WTC11 (cell line): ENCODE measurements around the gene NFAT5. TPM values are rescaled to one million over a fixed set of nuclear protein-coding genes. Genes with fewer than 3 reads are reported as not detected.

Experiments used
- ATAC-seq: fragments of 200-7000 bp; cut with Tn5 transposase; 2 replicates; pipeline ENCODE4 v1.10.0; 2021; ENCODE audit warnings: mild to moderate bottlenecking, moderate library complexity
- CTCF ChIA-PET: fragments of 300-600 bp; sonication (Branson Sonifier 250); formaldehyde crosslinking; loops from one replicate; lab custom pipeline; 2021; ENCODE audit warnings: antibody characterized with exemption; lab: Charles Lee
- POLR2A ChIA-PET: fragments of 350-600 bp; sonication (Branson Sonifier 250); formaldehyde crosslinking; loops from one replicate; lab custom pipeline; 2021; ENCODE audit warnings: antibody characterized with exemption; lab: Charles Lee
- DNase-seq: peaks from one replicate; pipeline ENCODE4 v3.0.0; 2021; ENCODE audit warnings: low spot score
- H3K27ac Mint-ChIP-seq: 2 replicates; pipeline ENCODE4 v1.8.0; 2021; ENCODE audit warnings: mixed read lengths
- H3K27me3 Mint-ChIP-seq: 2 replicates; pipeline ENCODE4 v1.8.0; 2021; ENCODE audit warnings: low read depth, mild to moderate bottlenecking, moderate library complexity, mixed read lengths
- H3K36me3 Mint-ChIP-seq: 2 replicates; pipeline ENCODE4 v1.8.0; 2021; ENCODE audit warnings: mixed read lengths
- H3K4me1 Mint-ChIP-seq: 2 replicates; pipeline ENCODE4 v1.8.0; 2022; ENCODE audit warnings: mixed read lengths
- H3K4me3 Mint-ChIP-seq: 2 replicates; pipeline ENCODE4 v1.8.0; 2021; ENCODE audit warnings: mild to moderate bottlenecking, moderate library complexity, mixed read lengths
- H3K9me3 Mint-ChIP-seq: 2 replicates; pipeline ENCODE4 v1.8.0; 2021; ENCODE audit warnings: mixed read lengths
- ARID4B ChIP-seq: sonication (generic); formaldehyde crosslinking; IDR thresholded peaks from 2 replicates; pipeline ENCODE4 v1.8.0; 2023; ENCODE audit warnings: missing genetic modification reagents, mild to moderate bottlenecking, borderline replicate concordance
- ATF2 ChIP-seq: sonication (generic); formaldehyde crosslinking; IDR thresholded peaks from 2 replicates; pipeline ENCODE4 v1.8.1; 2022; ENCODE audit warnings: low read depth, missing genetic modification reagents, borderline replicate concordance
- FOXK1 ChIP-seq: sonication (generic); formaldehyde crosslinking; IDR thresholded peaks from 2 replicates; pipeline ENCODE4 v1.8.0; 2022; ENCODE audit warnings: mild to moderate bottlenecking, moderate library complexity, missing genetic modification reagents
- GTF2I ChIP-seq: fragments of 250-450 bp; sonication (Bioruptor Pico); conservative IDR thresholded peaks from 2 replicates; pipeline ENCODE4 v1.4.0; 2021; ENCODE audit warnings: mild to moderate bottlenecking
- JUN ChIP-seq: sonication (generic); formaldehyde crosslinking; IDR thresholded peaks from 2 replicates; pipeline ENCODE4 v1.8.0; 2023; ENCODE audit warnings: mild to moderate bottlenecking, missing genetic modification reagents
- PRRX2 ChIP-seq: fragments of 250-450 bp; sonication (Bioruptor Pico); IDR thresholded peaks from 2 replicates; pipeline ENCODE4 v1.8.0; 2021; ENCODE audit warnings: mild to moderate bottlenecking
- STAT6 ChIP-seq: sonication (generic); formaldehyde crosslinking; conservative IDR thresholded peaks from 2 replicates; pipeline ENCODE4 v1.8.1; 2023; ENCODE audit warnings: mild to moderate bottlenecking, low read depth, missing genetic modification reagents, moderate library complexity
- TCF7 ChIP-seq: sonication (generic); formaldehyde crosslinking; IDR thresholded peaks from 2 replicates; pipeline ENCODE4 v1.8.0; 2022; ENCODE audit warnings: mild to moderate bottlenecking, low read depth, missing genetic modification reagents, moderate library complexity
- ZNF317 ChIP-seq: sonication (generic); formaldehyde crosslinking; IDR thresholded peaks from 2 replicates; pipeline ENCODE4 v1.8.1; 2023; ENCODE audit warnings: low read depth, mild to moderate bottlenecking, moderate library complexity, missing genetic modification reagents, borderline replicate concordance
- total RNA-seq: library from RNA; stranded (reverse); gene quantifications from 3 replicates; pipeline ENCODE4 v1.2.3, GENCODE V29; 2021
- TF ChIP-seq, protein P1 (sequence below): fragments of 250-450 bp; sonication (Bioruptor Pico); IDR thresholded peaks from 2 replicates; pipeline ENCODE4 v2.1.2; 2022; ENCODE audit warnings: mild to moderate bottlenecking, moderate library complexity
- TF ChIP-seq, protein P2 (sequence below): sonication (generic); formaldehyde crosslinking; IDR thresholded peaks from 2 replicates; pipeline ENCODE4 v1.8.1; 2022; ENCODE audit warnings: mild to moderate bottlenecking, moderate library complexity, missing genetic modification reagents
- TF ChIP-seq, protein P3 (sequence below): sonication (generic); formaldehyde crosslinking; IDR thresholded peaks from 2 replicates; pipeline ENCODE4 v1.8.1; 2023; ENCODE audit warnings: mild to moderate bottlenecking, moderate library complexity, missing genetic modification reagents
- TF ChIP-seq, protein P4 (sequence below): sonication (generic); formaldehyde crosslinking; IDR thresholded peaks from 2 replicates; pipeline ENCODE4 v1.8.1; 2022; ENCODE audit warnings: missing genetic modification reagents, borderline replicate concordance
- TF ChIP-seq, protein P5 (sequence below): sonication (generic); formaldehyde crosslinking; IDR thresholded peaks from 2 replicates; pipeline ENCODE4 v1.8.1; 2023; ENCODE audit warnings: mild to moderate bottlenecking, missing genetic modification reagents

The NFAT5 gene
- total RNA-seq, 1 experiment from 2014 or later, result 23.2 TPM

GRCh38 chr16:69691980-69692911, 126.5 kb downstream of the NFAT5 start:
- POLR2A ChIA-PET, result no interaction called here

GRCh38 chr16:69693916-69694315, 128.2 kb downstream of the NFAT5 start:
- ATAC-seq (no peak), DNase-seq (no peak)
- CTCF ChIA-PET, result no interaction called here
- Mint-ChIP-seq H3K36me3 (peaks cover 43% of the 10 kb centered on the region), H3K27ac (0 out of 2 replicates have a peak overlapping the region, but pooled peaks have one; percentile 19), H3K9me3 (no peaks in the 10 kb centered on the region), H3K4me3 (no peak overlapping the region), H3K27me3 (no peaks in the 10 kb centered on the region), H3K4me1 (peaks cover 4% of the 10 kb centered on the region; the same call in 1 of the 2 replicates)
- POLR2A ChIA-PET, result no interaction called here
- TF ChIP-seq TCF7 (CRISPR knock-in tag) (no peak), PRRX2 (no peak), FOXK1 (CRISPR knock-in tag) (no peak), JUN (CRISPR knock-in tag) (no peak), ATF2 (CRISPR knock-in tag) (no peak), STAT6 (no peak), ARID4B (CRISPR knock-in tag) (no peak), GTF2I (CRISPR knock-in tag) (no peak)
- TF ChIP-seq, protein P1, sequence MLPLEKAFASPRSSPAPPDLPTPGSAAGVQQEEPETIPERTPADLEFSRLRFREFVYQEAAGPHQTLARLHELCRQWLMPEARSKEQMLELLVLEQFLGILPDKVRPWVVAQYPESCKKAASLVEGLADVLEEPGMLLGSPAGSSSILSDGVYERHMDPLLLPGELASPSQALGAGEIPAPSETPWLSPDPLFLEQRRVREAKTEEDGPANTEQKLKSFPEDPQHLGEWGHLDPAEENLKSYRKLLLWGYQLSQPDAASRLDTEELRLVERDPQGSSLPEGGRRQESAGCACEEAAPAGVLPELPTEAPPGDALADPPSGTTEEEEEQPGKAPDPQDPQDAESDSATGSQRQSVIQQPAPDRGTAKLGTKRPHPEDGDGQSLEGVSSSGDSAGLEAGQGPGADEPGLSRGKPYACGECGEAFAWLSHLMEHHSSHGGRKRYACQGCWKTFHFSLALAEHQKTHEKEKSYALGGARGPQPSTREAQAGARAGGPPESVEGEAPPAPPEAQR, result no peak
- TF ChIP-seq, protein P2, sequence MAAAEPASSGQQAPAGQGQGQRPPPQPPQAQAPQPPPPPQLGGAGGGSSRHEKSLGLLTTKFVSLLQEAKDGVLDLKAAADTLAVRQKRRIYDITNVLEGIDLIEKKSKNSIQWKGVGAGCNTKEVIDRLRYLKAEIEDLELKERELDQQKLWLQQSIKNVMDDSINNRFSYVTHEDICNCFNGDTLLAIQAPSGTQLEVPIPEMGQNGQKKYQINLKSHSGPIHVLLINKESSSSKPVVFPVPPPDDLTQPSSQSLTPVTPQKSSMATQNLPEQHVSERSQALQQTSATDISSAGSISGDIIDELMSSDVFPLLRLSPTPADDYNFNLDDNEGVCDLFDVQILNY, result no peak
- TF ChIP-seq, protein P3, sequence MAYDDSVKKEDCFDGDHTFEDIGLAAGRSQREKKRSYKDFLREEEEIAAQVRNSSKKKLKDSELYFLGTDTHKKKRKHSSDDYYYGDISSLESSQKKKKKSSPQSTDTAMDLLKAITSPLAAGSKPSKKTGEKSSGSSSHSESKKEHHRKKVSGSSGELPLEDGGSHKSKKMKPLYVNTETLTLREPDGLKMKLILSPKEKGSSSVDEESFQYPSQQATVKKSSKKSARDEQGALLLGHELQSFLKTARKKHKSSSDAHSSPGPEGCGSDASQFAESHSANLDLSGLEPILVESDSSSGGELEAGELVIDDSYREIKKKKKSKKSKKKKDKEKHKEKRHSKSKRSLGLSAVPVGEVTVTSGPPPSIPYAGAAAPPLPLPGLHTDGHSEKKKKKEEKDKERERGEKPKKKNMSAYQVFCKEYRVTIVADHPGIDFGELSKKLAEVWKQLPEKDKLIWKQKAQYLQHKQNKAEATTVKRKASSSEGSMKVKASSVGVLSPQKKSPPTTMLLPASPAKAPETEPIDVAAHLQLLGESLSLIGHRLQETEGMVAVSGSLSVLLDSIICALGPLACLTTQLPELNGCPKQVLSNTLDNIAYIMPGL (CRISPR knock-in tag), result no peak
- TF ChIP-seq, protein P4, sequence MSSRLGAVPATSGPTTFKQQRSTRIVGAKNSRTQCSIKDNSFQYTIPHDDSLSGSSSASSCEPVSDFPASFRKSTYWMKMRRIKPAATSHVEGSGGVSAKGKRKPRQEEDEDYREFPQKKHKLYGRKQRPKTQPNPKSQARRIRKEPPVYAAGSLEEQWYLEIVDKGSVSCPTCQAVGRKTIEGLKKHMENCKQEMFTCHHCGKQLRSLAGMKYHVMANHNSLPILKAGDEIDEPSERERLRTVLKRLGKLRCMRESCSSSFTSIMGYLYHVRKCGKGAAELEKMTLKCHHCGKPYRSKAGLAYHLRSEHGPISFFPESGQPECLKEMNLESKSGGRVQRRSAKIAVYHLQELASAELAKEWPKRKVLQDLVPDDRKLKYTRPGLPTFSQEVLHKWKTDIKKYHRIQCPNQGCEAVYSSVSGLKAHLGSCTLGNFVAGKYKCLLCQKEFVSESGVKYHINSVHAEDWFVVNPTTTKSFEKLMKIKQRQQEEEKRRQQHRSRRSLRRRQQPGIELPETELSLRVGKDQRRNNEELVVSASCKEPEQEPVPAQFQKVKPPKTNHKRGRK (CRISPR knock-in tag), result no peak
- TF ChIP-seq, protein P5, sequence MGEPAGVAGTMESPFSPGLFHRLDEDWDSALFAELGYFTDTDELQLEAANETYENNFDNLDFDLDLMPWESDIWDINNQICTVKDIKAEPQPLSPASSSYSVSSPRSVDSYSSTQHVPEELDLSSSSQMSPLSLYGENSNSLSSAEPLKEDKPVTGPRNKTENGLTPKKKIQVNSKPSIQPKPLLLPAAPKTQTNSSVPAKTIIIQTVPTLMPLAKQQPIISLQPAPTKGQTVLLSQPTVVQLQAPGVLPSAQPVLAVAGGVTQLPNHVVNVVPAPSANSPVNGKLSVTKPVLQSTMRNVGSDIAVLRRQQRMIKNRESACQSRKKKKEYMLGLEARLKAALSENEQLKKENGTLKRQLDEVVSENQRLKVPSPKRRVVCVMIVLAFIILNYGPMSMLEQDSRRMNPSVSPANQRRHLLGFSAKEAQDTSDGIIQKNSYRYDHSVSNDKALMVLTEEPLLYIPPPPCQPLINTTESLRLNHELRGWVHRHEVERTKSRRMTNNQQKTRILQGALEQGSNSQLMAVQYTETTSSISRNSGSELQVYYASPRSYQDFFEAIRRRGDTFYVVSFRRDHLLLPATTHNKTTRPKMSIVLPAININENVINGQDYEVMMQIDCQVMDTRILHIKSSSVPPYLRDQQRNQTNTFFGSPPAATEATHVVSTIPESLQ (CRISPR knock-in tag), result no peak

More at GRCh38 chr16:69691980-69692911, 126.5 kb downstream of the NFAT5 start:
- Mint-ChIP-seq H3K4me3 (no peak overlapping the region), H3K4me1 (no peaks in the 10 kb centered on the region), H3K27me3 (no peaks in the 10 kb centered on the region), H3K27ac (0 out of 2 replicates have a peak overlapping the region, but pooled peaks have one; percentile 3)
- no peak for DNase-seq
- TF ChIP-seq ZNF317 (CRISPR knock-in tag), result no peak
- TF ChIP-seq, all 79 proteins: peak for 0
- CTCF ChIA-PET, result no interaction called here
- H3K9me3 Mint-ChIP-seq, result no peaks in the 10 kb centered on the region
- H3K36me3 Mint-ChIP-seq, result peaks cover 43% of the 10 kb centered on the region
- no peak for ATAC-seq
